HG03025 (cell line): Measurements from ENCODE around the gene GPR137B.
"Not testable (repeated sequence)": the region's sequence is repeated elsewhere in the genome, so short reads cannot be mapped to it uniquely, and the experiment has no call there.

ENCODE experiments used
- ATAC-seq: cut with Tn5 transposase; IDR thresholded peaks from one replicate; pipeline ENCODE4 v1.9.1; 2021; ENCODE audit warnings: mild to moderate bottlenecking, moderate library complexity; ENCODE audit not compliant: unreplicated experiment, low FRiP score

The GPR137B gene

GRCh38 chr1:236158719-236159118, 16.4 kb downstream of the GPR137B start:
- ATAC-seq = no peak

DNA sequence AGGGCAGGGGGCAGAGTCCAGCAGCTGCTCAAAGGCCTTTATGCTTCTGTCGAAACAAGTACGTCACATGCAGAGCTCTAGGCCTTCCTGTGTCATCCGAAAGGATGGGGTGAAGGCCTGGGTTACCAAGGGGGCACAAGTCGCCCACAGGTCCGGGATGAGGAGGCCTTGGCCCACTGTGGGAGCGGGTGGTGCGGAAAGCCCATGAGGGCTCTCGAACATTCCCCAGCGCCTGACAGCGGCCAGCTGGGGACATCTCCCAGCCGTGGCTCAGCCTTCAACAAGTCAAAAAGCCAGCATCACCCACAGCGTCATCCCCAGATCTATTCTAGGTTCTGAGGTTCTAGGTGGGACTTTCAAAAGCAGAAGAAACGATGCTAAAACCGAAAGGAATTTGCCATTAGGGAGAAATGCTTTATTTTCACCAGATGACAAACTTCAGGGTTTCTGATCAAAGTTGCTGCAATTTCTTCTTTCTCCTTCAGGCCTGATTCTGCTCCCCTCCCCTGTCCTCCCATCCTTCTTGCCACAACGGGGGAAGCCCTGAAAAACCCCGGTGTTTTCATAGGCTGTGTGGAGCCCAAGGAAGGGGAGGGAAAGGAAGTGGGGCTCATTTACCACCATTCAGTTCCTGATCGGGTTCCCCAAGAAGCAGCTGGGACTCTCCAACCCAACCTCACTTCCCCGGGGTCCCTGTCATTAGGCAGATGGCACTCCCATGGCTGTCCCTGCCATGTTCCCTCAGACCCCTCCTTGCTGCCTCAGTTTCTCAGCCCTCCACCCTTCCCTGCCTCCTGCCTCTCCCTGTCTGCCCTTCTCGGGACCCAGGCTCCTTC, 17.6 kb downstream of the GPR137B start:
- ATAC-seq = peak; percentile 35

GRCh38 chr1:236160540-236161127, 18.3 kb downstream of the GPR137B start:
- no peak for ATAC-seq

- no peak for ATAC-seq
These were observed 18.9 kb downstream of the GPR137B start for GRCh38 chr1:236161230-236161629.

DNA sequence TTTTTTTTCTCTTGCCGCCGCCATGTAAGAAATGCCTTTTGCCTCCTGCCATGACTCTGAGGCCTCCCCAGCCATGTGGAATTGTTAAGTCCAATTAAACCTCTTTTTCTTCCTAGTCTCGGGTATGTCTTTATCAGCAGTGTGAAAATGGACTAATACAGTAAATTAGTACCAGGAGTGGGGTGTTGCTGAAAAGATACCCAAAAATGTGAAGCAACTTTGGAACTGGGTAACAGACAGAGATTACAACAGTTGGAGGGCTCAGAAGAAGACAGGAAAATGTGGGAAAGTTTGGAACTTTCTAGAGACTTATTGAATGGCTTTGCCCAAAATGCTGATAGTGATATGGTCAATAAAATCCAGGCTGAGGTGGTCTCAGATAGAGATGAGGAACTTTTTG, 19.4 kb downstream of the GPR137B start:
- ATAC-seq = not testable (repeated sequence)

DNA sequence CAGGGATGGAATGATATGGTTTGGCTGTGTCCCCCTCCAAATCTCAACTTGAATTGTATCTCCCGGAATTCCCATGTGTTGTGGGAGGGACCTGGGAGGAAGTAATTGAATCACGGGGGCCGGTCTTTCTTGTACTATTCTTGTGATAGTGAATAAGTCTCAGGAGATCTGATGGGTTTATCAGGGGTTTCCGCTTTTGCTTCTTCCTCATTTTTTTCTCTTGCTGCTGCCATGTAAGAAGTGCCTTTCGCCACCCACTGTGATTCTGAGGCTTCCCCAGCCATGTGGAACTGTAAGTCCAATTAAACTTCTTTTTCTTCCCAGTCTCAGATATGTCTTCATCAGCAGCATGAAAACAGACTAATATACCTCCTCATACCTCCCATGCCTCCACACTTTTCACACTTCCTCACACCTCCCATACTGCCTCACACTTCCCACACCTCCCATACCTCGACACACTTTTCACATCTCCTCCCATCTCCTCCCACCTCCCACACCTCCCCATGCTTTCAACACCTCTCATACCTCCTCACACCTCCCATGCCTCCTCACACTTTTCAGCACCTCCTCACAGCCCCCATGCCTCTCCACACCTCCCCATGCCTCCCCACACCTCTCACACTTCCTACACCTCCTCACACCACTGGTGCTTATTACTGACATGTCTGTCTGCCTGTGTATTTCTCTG, 21.3 kb downstream of the GPR137B start:
- ATAC-seq = no peak

- no peak for ATAC-seq
These were observed 21.9 kb downstream of the GPR137B start for GRCh38 chr1:236164273-236164672.

DNA sequence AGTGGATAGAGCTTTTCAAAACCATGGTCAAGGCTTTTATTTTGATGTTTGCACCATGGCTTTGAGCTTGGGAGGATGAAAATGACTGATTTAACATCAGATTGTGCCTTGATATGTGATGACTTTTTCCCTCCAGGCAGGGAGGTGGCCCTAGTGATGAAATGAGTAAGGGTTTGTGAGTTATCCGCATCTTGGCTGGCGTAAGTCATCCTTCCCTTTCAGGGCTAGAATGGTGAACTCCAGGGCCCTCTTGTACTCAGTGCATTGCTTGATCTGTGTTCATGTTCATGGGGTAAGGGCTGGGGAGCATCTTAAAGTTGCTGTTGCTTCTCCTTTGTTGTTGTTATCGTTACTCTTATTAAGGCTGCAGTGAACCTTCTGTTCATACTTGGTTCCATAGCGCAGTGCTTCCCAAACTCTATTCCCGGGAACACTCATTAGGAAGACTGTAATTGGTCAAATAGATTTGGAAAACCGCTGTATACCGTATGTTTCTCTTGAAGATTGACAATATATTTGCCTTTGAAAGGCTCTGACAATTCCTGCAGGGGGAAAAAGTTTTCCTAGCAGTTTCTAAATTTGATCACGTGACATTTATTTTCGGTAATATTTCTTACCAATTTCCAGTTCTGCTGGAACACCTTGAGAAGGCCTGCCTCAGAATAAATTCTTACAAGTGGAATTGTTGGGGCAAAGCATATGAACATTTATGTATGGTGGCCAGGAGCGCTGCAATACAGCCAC, 23.1 kb downstream of the GPR137B start:
- ATAC-seq = no peak

- ATAC-seq = no peak
These were observed 23.7 kb downstream of the GPR137B start for GRCh38 chr1:236166041-236166440.

DNA sequence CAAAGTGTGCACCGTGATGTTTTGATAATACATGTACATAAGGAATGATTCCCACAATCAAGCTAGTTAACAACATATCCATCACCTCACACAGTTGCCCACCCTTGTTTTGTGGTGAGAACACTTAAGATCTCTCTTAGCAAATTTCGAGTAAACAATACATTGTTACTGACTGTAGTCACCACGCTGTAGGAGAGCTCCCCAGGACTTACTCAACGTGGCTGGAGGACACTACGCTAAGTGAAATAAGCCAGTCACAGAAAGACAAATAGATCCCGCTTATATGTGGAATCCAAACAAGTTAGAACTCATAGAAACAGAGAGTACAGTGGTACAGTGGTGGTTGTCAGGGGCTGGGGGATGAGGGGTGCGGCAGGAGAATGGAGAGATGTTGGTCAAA, 24.8 kb downstream of the GPR137B start:
- ATAC-seq = no peak

DNA sequence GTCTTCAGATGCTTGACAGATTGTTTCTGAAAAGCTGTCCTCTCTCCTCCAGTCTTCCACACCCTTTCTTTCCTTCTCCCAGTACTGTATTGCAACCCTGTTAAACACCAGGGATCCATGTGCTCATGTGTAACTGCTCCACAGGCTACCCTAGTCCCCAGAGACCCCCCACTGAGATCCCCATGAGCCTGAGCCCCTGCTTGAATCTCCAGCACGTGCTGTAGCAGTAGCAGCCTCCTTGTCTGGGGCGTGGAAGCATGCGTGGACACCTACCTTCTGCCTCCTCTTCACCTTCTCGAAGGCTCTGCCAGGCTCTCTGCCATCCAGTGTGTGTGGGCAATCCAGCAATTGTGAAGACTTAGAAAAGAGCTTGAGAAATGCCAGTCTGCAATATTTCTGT, 25.2 kb downstream of the GPR137B start:
- no peak for ATAC-seq

DNA sequence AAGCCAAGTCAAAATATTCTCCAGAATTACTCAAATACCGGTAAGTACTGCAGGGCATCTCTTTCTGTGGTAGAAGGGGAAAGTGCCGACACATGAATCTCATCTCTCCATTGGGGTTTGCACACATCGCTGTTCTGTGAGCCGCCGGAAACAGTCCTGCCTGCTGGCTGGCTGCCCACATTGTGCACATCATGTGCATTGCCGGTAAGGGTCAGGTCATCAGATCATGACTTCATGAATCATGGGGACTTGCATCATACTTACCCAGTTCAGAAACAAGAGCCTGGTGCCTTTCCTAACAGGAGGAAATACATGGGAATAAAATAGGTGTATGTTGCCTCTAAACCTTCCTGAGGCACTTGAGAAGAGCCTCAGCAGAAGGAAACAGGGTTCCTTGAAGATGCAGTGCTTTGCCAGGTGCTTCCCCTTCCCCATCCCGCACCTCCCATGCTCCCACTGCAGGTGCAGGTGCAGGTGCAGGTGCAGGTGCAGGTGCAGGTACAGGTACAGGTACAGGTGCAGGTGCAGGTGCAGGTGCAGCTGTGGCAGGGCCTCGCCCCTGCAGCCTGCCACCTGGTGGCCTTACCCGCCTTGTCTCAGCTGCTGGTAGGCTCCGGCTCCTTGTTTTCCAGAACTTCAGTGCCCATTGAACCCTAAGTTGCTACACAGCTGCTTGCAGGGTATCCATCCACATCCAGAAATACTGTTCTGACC, 26.5 kb downstream of the GPR137B start:
- ATAC-seq = no peak

DNA sequence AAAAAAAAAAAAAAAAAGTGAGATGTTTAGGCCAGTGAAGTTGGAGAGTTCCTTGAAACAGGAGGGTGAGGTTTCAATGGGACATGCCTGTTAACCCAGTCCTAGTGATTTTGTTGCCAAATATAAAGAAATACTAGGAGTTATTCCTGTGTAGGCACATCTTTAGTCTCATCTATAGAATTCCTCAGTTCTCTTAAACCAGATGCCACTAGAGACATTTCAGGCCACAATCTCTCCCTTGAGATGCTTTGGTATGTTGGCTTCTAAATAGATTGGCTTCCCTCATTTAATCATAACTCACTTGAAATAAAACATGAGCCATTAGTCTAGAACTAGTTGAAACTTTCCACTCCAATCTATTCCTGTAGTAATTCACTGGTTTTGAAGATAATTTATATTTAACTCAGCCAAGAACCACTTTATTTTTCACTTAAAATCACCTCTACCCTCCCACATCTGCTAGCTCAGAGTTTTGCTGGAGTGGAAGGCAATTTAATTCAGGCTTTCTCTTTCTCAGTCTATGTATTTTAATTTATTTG, 29.8 kb downstream of the GPR137B start:
- ATAC-seq = no peak

GRCh38 chr1:236173174-236173767, 30.9 kb downstream of the GPR137B start:
- ATAC-seq = no peak

- peak; percentile 66 for ATAC-seq
These were observed 33.5 kb downstream of the GPR137B start for GRCh38 chr1:236175642-236176336.

DNA sequence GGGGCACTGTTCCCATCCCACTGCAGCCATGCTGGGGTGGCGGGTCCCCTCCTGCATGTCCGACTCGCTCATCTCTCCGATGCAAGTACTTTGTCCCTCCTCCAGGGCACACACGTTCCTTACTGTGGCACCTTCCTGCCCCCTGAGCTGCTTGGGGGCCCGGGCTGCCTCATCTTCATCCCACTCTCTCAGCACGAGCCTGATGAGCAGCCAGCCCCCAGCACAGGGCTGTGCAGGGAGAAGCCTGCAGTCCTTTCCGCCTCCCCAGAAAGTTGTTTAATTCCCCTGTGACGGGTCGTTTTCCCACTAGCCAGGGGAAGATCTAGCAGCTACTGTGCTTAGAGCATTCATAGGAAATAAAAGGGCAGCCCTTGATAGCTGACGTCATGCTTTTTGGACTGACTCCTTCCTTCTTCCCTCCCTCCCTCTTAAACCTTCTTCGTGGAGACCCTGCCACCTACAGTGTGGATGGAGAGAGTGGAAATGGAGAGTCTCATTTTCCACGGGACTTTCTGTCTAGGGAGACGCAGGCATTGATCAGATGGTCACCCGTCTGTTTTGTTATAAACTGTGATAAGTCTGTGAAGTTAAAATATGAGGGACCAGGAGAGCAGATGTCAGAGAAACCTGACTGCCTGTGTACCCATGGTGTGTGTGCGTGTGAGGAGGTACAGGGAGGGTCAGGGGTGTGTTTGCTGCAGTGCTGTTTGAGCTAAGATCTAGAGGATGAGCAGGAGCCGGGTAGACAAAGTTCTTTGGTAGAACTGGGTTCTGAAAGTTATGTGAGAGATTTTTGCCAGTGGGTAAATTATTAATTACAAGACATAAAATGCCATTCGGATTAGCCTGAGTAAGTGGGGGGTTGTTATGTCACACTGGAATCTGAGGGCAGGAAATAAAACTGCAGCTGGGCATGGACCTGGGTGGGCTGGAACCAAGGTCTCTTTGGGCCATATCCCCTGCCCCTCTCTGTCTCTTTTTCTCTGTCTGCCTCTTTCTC, 34.3 kb downstream of the GPR137B start:
- no peak for ATAC-seq

DNA sequence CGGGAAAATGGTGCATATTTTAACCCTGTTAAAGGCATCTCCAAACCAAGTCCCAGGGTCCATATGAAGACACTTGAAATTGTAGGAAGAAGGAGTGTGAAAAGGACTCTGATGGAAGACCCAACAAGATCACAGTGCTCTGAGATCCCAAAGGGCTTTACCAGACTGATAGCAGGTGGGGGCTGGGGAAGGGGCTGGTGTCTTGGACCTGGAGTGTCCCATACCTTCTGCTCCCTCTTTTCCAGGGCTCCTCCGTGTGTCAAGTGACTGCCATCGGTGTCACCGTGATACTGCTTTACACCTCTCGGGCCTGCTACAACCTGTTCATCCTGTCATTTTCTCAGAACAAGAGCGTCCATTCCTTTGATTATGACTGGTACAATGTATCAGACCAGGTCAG, 37.3 kb downstream of the GPR137B start:
- no peak for ATAC-seq

DNA sequence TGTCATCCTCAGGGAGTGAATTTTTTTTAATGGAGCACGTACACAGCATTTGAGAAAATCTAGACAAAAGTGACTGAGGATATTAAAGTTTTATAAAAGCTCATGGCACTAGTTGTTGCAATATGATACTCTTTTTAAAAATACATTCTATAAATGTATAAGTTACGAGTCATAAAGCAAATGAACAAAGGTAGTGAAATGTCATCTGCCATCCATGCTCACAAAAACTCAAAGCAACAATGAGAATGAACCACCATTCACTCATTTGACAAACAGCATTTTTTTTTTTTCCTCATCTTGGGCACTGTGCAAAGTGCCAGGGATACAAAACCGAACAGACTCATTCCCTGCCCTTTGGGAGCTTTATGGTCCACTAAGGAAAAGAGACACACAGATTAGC, 38.7 kb downstream of the GPR137B start:
- ATAC-seq = no peak
